Tibial nerve (tissue), 4 donors: ENCODE data around the gene DEPDC1B. TPM values are rescaled to one million over a fixed set of nuclear protein-coding genes. Genes with fewer than 3 reads are reported as not detected.
A peak's percentile ranks its signal among the peaks of the same experiment; 100 is the strongest.
"Not testable (repeated sequence)": the region's sequence is repeated elsewhere in the genome, so short reads cannot be mapped to it uniquely, and the experiment has no call there.

Experiments used
- DNase-seq, 2 donors: peaks; one replicate each; pipeline ENCODE4 v3.0.0-alpha.2; 2019; ENCODE audit warnings: low spot score in 2 of 2
- H3K27ac ChIP-seq, 4 donors: fragments of 200-600 bp; sonication (generic) in 3 of 4; one replicate each; pipeline ENCODE4 v1.5.1; 2017 to 2019; ENCODE audit warnings: mild to moderate bottlenecking in 1 of 4
- H3K27me3 ChIP-seq, 2 donors: fragments of 200-600 bp; sonication (generic) in 1 of 2; one replicate each; pipeline versions ENCODE4 v1.5.1 to v1.6.0; 2017 to 2019
- H3K36me3 ChIP-seq, 3 donors: fragments of 200-600 bp; sonication (generic); one replicate each; pipeline ENCODE4 v1.5.1; 2018 to 2019
- H3K4me1 ChIP-seq, 4 donors: fragments of 200-600 bp; sonication (generic) in 3 of 4; one replicate each; pipeline ENCODE4 v1.5.1; 2017 to 2019
- H3K4me3 ChIP-seq, 4 donors: fragments of 200-600 bp; sonication (generic) in 3 of 4; one replicate each; pipeline ENCODE4 v1.5.1; 2017 to 2019; ENCODE audit warnings: mild to moderate bottlenecking in 1 of 4, moderate library complexity in 1 of 4
- H3K9me3 ChIP-seq, 4 donors: fragments of 200-600 bp; sonication (generic) in 3 of 4; one replicate each; pipeline ENCODE4 v1.5.1; 2017 to 2019
- CTCF ChIP-seq, 5 experiments: fragments of 200-600 bp in 3 of 5; fragments of 450-650 bp in 2 of 5; sonication (generic) in 3 of 5; IDR thresholded peaks; one replicate each; pipeline ENCODE4 v1.5.1; 2016 to 2019; ENCODE audit warnings: antibody characterized with exemption in 5 of 5, mild to moderate bottlenecking in 3 of 5, moderate library complexity in 2 of 5
- EP300 ChIP-seq, 2 donors: sonication (generic); formaldehyde crosslinking; IDR thresholded peaks; one replicate each; pipeline ENCODE4 v1.6.1; 2017; ENCODE audit warnings: antibody characterized with exemption in 2 of 2, mild to moderate bottlenecking in 1 of 2
- POLR2A ChIP-seq, 2 donors: fragments of 450-650 bp; IDR thresholded peaks; one replicate each; pipeline ENCODE4 v1.6.1; 2017; ENCODE audit warnings: antibody characterized with exemption in 2 of 2, mild to moderate bottlenecking in 2 of 2, moderate library complexity in 2 of 2
- WGBS, 2 donors: methylation state at CpG; one replicate each; pipeline ENCODE4 v1.1.5; 2018; 5-methylcytosine and 5-hydroxymethylcytosine counted together
- total RNA-seq, 4 donors: library from RNA; depleted of rRNA; stranded (reverse); fragments of >200 nt; gene quantifications; one replicate each; pipeline ENCODE4 v1.1.0, GENCODE V29; 2016

Gene DEPDC1B
- total RNA-seq, 4 donors from 2014 or later, result 2.2 to 5.7 (median 4.4) TPM

- TF ChIP-seq EP300 (IDR thresholded peaks at IDR 0.05) (no peak), CTCF (IDR thresholded peaks at IDR 0.05) (no peak), POLR2A (IDR thresholded peaks at IDR 0.05) (no peak)
- DNase-seq, result no peak
- Histone ChIP-seq H3K9me3 (no peaks in the 10 kb centered on the region), H3K4me1 (no peaks in the 10 kb centered on the region), H3K27me3 (no peaks in the 10 kb centered on the region), H3K27ac (no peak overlapping the region), H3K36me3 (no peaks in the 10 kb centered on the region), H3K4me3 (no peak overlapping the region)
- 88 to 91% methylated on average over 2 of the region's 2 CpGs for WGBS, 2 donors
These were observed 14.3 kb downstream of the DEPDC1B start for GRCh38 chr5:60685700-60686099.

DNA sequence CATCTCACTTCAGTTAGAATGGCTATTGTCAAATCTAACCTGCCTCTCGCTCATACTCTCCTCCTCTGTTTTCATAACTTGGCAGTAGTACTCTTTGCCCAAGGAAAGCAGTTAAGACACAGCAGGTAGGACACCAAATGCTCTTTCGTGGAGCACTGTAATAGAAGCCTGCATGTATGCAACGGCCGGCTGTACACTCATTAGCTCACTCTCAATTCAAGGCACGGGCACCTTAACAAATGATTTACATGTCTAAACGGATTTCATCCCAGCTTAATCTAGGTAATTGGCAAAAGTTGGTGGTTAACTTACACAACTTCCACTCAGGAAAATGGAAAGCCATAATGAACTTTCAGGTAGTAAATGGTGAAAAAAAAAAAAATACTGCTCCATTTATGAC, 14.9 kb downstream of the DEPDC1B start:
- Histone ChIP-seq H3K9me3 (no peaks in the 10 kb centered on the region), H3K36me3 (no peaks in the 10 kb centered on the region), H3K27ac (no peak overlapping the region), H3K4me1 (no peaks in the 10 kb centered on the region), H3K27me3 (no peaks in the 10 kb centered on the region), H3K4me3 (no peak overlapping the region)
- TF ChIP-seq CTCF (IDR thresholded peaks at IDR 0.05), result no peak
- no peak for TF ChIP-seq EP300 (IDR thresholded peaks at IDR 0.05)
- TF ChIP-seq POLR2A (IDR thresholded peaks at IDR 0.05), result no peak
- DNase-seq, result no peak
- WGBS, 2 donors, result 92 to 95% methylated on average over 6 of the region's 6 CpGs

DNA sequence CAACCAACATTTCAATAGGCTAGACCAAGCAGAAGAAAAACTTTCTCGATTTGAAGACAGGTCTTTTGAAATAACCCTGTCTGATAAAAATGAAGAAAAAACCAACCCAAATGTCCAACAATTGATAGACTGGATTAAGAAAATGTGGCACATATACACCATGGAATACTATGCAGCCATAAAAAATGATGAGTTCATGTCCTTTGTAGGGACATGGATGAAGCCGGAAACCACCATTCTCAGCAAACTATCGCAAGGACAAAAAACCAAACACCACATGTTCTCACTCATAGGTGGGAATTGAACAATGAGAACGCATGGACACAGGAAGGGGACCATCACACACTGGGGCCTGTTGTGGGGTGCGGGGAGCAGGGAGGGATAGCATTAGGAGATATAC, 18.0 kb downstream of the DEPDC1B start:
- H3K4me3 ChIP-seq, H3K36me3 ChIP-seq, H3K4me1 ChIP-seq, H3K27me3 ChIP-seq, DNase-seq, H3K9me3 ChIP-seq, H3K27ac ChIP-seq: not testable (repeated sequence)
- 95 to 97% methylated on average over 5 of the region's 5 CpGs for WGBS, 2 donors

DNA sequence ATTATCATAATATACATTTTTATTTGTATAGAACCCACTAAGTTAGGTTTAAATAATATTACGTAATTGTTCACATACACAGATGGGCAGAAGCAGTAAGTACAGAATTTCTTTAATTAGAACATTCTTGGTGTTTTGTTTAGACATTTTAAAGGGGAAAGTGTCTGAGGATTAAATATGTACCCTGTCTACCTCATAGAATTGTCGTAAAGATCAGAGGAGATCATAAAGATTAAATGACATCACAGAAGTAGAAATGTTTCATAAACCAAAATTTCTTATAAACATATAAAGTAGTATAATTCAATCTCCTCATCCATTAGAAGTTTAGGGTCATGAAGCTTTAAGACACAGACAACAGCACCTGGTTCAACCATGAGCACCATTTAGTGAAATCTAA, 20.1 kb downstream of the DEPDC1B start:
- H3K4me1 ChIP-seq, result no peaks in the 10 kb centered on the region
- H3K27me3 ChIP-seq, result no peaks in the 10 kb centered on the region
- no peak for TF ChIP-seq EP300 (IDR thresholded peaks at IDR 0.05)
- no peak for TF ChIP-seq POLR2A (IDR thresholded peaks at IDR 0.05)
- no peak for TF ChIP-seq CTCF (IDR thresholded peaks at IDR 0.05)
- no peak overlapping the region for H3K4me3 ChIP-seq
- DNase-seq, result no peak
- WGBS, 2 donors, result 95 to 98% methylated on average over 2 of the region's 2 CpGs
- no peaks in the 10 kb centered on the region for H3K9me3 ChIP-seq
- H3K36me3 ChIP-seq, result no peaks in the 10 kb centered on the region
- H3K27ac ChIP-seq, result no peak overlapping the region

DNA sequence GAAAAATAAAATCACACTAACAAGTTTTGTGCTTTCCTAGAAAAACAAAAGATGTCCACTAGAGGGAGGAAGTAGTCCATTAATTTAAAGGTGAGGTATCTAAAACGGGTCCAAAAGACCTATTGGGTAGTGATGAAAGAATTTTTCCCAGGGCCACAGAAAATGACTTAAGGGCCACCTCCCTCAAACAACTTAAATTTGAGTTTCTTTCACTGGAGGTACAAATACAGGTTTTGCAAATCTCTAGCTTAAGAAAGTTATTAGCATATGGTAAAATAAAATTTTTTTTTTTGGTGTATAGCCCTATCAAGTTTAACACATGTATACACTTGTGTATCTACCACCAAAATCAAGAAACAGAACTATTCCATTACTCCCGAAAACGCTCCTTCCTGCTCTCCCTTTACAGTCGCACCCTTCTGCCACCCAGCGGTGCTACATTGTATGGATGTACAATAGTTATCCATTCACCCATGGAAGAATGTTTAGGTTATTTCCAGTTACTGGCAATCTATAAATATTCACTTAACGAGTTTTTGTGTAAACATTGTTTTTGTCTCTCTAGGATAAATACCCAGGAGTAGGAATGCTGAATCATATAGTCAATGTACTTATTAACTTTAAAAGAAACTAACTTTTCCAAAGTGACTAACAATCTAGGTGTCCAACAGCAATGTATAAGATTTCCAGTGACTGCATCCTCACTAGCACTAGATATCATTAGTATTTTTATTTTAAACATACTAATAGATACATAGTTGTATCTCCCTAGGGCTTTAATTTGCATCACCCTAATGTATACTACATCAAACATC, 21.9 kb downstream of the DEPDC1B start:
- no peak overlapping the region for H3K27ac ChIP-seq
- no peaks in the 10 kb centered on the region for H3K27me3 ChIP-seq
- WGBS, 2 donors, result 54 to 60% methylated on average over 6 of the region's 6 CpGs
- H3K36me3 ChIP-seq, result no peaks in the 10 kb centered on the region
- TF ChIP-seq POLR2A (IDR thresholded peaks at IDR 0.05), result no peak
- TF ChIP-seq EP300 (IDR thresholded peaks at IDR 0.05), result no peak
- peak; percentile 19 to 52 (median 50) for TF ChIP-seq CTCF (IDR thresholded peaks at IDR 0.05)
- no peak overlapping the region for H3K4me3 ChIP-seq
- no peaks in the 10 kb centered on the region for H3K9me3 ChIP-seq
- no peak for DNase-seq
- H3K4me1 ChIP-seq, result no peaks in the 10 kb centered on the region
